Endodermal cell (in vitro differentiated cells): ENCODE measurements around the gene KIAA0513. TPM values are rescaled to one million over a fixed set of nuclear protein-coding genes. Genes with fewer than 3 reads are reported as not detected.

Source experiments
- DNase-seq: peaks from one replicate; pipeline ENCODE4 v3.0.0-alpha.2; 2017
- H3K27ac ChIP-seq: 2 replicates; pipeline ENCODE4 v1.5.1; 2013; ENCODE audit warnings: mild to moderate bottlenecking, low read depth, low read length, moderate library complexity
- H3K27me3 ChIP-seq: 2 replicates; pipeline ENCODE4 v1.6.1; 2013; ENCODE audit warnings: mild to moderate bottlenecking, low read length, moderate library complexity; ENCODE audit not compliant: insufficient read depth, control insufficient read depth, poor library complexity, severe bottlenecking
- H3K36me3 ChIP-seq: 2 replicates; pipeline ENCODE4 v1.7.0; 2013; ENCODE audit warnings: mild to moderate bottlenecking, low read length, moderate library complexity; ENCODE audit not compliant: control insufficient read depth, insufficient read depth
- H3K4me1 ChIP-seq: one replicate; pipeline ENCODE4 v1.7.0; 2013; ENCODE audit warnings: low read length; ENCODE audit not compliant: control insufficient read depth, insufficient read depth
- H3K4me3 ChIP-seq: 2 replicates; pipeline ENCODE4 v1.5.1; 2013; ENCODE audit warnings: mild to moderate bottlenecking, low read length, moderate library complexity
- H3K9ac ChIP-seq: 2 replicates; pipeline ENCODE4 v1.6.1; 2013; ENCODE audit warnings: mild to moderate bottlenecking, low read length, moderate library complexity; ENCODE audit not compliant: poor library complexity, severe bottlenecking; ENCODE audit errors: extremely low read depth
- H3K9me3 ChIP-seq: 2 replicates; pipeline ENCODE4 v1.6.1; 2013; ENCODE audit warnings: mild to moderate bottlenecking, low read length, moderate library complexity; ENCODE audit not compliant: control insufficient read depth
- H3K27ac Mint-ChIP-seq: 2 replicates; pipeline ENCODE4 v1.8.0; 2020; ENCODE audit warnings: mixed read lengths
- H3K27me3 Mint-ChIP-seq: 2 replicates; pipeline ENCODE4 v1.8.0; 2021; ENCODE audit warnings: mild to moderate bottlenecking, mixed read lengths; ENCODE audit not compliant: insufficient read depth
- H3K36me3 Mint-ChIP-seq: 2 replicates; pipeline ENCODE4 v1.8.0; 2020; ENCODE audit warnings: low read depth, mixed read lengths
- H3K4me1 Mint-ChIP-seq: 2 replicates; pipeline ENCODE4 v1.8.0; 2020; ENCODE audit warnings: mixed read lengths
- H3K4me3 Mint-ChIP-seq: 2 replicates; pipeline ENCODE4 v1.8.0; 2020; ENCODE audit warnings: mild to moderate bottlenecking, moderate library complexity, mixed read lengths
- H3K9me3 Mint-ChIP-seq: 2 replicates; pipeline ENCODE4 v1.8.0; 2020; ENCODE audit warnings: mild to moderate bottlenecking, mixed read lengths
- whole genome bisulfite sequencing, 2 experiments: methylation state at CpG; one replicate each; pipeline versions ENCODE4 v1.1.5 to v1.1.7; 2013; ENCODE audit warnings: missing lambda C conversion rate in 2 of 2, mixed read lengths in 1 of 2; ENCODE audit not compliant: insufficient coverage in 1 of 2, insufficient read length in 1 of 2; 5-methylcytosine and 5-hydroxymethylcytosine counted together
- total RNA-seq, 2 donors: library from RNA; stranded (reverse); fragmentation: NEBNext Ultra II Directional in 1 of 2; extraction: Animal tissue kit (Norgen Biotek cat#: 25700) in 1 of 2; gene quantifications; 2 replicates in 1 of 2; 3 replicates in 1 of 2; pipeline ENCODE4 v1.2.1, GENCODE V29; 2021
- TF ChIP-seq, protein P1 (sequence below): fragments of 200-600 bp; sonication (generic); conservative IDR thresholded peaks from 2 replicates; pipeline ENCODE4 v1.5.0; 2021; ENCODE audit warnings: antibody characterized with exemption, mild to moderate bottlenecking

Gene KIAA0513
- total RNA-seq, 2 donors from 2014 or later, result 9.2 to 16.0 TPM

DNA sequence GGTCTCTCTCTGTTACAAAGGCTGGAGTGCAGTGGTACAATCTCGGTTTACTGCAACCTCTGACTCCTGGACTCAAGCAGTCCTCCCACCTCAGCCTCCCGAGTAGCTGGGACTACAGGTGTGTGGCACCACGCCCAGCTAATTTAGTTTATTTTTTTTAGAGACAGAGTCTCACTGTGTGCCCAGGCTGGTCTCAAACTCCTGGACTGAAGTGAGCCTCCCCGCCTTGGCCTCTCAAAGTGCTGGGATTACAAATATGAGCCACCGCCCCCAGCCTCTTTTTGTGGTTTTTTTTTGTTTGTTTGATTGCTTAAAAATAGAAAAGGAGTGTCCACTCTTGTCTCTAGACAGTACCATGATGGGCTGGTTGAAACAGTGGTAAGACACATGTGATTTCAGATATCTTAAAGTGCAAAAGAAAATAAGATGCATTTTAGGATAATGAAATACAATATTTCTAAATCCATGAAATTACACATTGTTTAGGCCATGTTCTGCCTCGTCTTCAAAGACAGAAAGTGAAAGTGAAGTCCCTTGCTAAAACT, 27.4 kb downstream of the KIAA0513 start:
- H3K9me3 ChIP-seq, result no peaks in the 10 kb centered on the region
- Mint-ChIP-seq H3K4me3 (no peak overlapping the region), H3K4me1 (peaks cover 16% of the 10 kb centered on the region), H3K27ac (no peak overlapping the region), H3K9me3 (no peaks in the 10 kb centered on the region), H3K36me3 (no peaks in the 10 kb centered on the region), H3K27me3 (no peaks in the 10 kb centered on the region)
- no peak overlapping the region for H3K9ac ChIP-seq
- H3K4me3 ChIP-seq, result no peak overlapping the region
- H3K27ac ChIP-seq, result no peak overlapping the region
- peaks cover 9% of the 10 kb centered on the region for H3K4me1 ChIP-seq
- no peak for DNase-seq
- no peaks in the 10 kb centered on the region for H3K36me3 ChIP-seq
- no peaks in the 10 kb centered on the region for H3K27me3 ChIP-seq
- 90 to 96% methylated on average over 5 to 6 of the region's 6 CpGs for WGBS, 2 experiments
- TF ChIP-seq, protein P1, sequence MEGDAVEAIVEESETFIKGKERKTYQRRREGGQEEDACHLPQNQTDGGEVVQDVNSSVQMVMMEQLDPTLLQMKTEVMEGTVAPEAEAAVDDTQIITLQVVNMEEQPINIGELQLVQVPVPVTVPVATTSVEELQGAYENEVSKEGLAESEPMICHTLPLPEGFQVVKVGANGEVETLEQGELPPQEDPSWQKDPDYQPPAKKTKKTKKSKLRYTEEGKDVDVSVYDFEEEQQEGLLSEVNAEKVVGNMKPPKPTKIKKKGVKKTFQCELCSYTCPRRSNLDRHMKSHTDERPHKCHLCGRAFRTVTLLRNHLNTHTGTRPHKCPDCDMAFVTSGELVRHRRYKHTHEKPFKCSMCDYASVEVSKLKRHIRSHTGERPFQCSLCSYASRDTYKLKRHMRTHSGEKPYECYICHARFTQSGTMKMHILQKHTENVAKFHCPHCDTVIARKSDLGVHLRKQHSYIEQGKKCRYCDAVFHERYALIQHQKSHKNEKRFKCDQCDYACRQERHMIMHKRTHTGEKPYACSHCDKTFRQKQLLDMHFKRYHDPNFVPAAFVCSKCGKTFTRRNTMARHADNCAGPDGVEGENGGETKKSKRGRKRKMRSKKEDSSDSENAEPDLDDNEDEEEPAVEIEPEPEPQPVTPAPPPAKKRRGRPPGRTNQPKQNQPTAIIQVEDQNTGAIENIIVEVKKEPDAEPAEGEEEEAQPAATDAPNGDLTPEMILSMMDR, result no peak

DNA sequence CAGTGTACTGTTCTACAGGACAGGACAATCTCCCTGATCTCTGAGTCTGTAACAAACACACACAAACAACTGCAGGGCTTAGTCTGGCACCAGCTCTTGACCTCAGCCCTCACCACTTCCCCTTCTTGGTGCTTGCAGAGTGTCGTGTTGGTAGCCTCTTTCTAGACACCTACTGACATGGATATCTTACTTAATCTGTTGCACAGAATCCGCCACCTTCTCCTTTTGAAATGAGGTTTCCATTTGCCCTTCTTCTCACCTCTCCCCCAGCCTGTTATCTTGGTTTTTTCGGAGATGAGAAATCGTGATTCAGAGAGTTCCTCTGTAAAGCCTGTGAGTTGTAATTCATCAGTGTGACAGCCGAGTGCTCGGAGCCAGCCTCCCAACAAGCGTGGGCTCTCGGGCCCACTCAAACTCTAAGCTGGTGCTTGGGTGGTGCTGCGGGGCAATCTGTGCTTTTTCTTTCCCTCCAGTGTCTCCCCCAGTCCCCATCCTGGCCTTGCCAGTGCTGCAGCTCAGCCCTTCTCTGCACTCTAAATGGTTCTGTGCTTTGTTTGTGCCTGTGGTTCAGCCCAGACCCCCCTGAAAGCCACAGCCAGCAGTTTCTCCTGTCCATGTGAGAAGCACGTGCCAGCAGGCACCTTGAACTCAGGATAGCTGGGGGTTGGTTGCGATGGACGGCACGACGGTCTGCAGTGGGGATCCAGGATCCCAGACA, 28.1 kb downstream of the KIAA0513 start:
- Mint-ChIP-seq H3K9me3 (no peaks in the 10 kb centered on the region), H3K36me3 (no peaks in the 10 kb centered on the region), H3K27ac (peak overlapping the region; percentile 22), H3K27me3 (no peaks in the 10 kb centered on the region), H3K4me3 (no peak overlapping the region), H3K4me1 (peaks cover 13% of the 10 kb centered on the region)
- no peaks in the 10 kb centered on the region for H3K27me3 ChIP-seq
- no peaks in the 10 kb centered on the region for H3K36me3 ChIP-seq
- WGBS, 2 experiments, result 86 to 88% methylated on average over 13 to 14 of the region's 14 CpGs
- H3K4me3 ChIP-seq, result no peak overlapping the region
- no peak overlapping the region for H3K9ac ChIP-seq
- H3K9me3 ChIP-seq, result no peaks in the 10 kb centered on the region
- no peak for DNase-seq
- H3K27ac ChIP-seq, result no peak overlapping the region
- TF ChIP-seq, protein P1, result no peak
- H3K4me1 ChIP-seq, result peaks cover 9% of the 10 kb centered on the region

DNA sequence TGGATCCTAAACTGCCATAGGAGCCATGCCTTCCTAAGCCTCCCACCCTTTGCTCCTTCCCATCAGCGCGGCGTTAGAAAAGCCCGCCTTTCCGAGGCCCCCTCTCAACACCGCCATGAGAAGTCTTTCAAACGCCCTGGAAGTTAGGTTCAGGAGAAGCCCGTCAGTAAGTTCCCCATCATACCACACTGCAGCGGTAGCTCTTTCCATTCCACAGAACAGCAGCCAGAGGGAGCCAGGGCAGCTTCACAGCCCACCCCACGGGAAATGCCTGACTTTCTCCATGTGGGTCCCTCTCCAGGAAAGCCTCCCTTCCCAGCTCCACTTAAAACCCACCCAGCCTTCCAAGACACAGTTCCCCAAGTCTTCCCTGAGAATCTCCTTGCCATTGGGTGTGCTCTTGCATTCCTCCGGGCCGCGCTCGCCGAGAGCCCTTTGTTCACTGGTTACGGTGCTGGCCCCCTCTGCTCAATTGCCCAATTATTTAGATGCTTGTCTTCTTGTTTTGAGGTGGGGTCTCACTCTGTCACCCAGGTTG, 28.7 kb downstream of the KIAA0513 start:
- no peak overlapping the region for H3K4me3 ChIP-seq
- H3K4me1 ChIP-seq, result peaks cover 9% of the 10 kb centered on the region
- H3K27me3 ChIP-seq, result no peaks in the 10 kb centered on the region
- Mint-ChIP-seq H3K4me1 (peaks cover 12% of the 10 kb centered on the region), H3K9me3 (no peaks in the 10 kb centered on the region), H3K4me3 (no peak overlapping the region), H3K27ac (peak overlapping the region; percentile 22), H3K36me3 (no peaks in the 10 kb centered on the region), H3K27me3 (no peaks in the 10 kb centered on the region)
- H3K27ac ChIP-seq, result no peak overlapping the region
- 75 to 82% methylated on average over 11 to 16 of the region's 16 CpGs for WGBS, 2 experiments
- DNase-seq, result peak; percentile 76
- TF ChIP-seq, protein P1, result peak; percentile 64
- H3K9ac ChIP-seq, result no peak overlapping the region
- no peaks in the 10 kb centered on the region for H3K36me3 ChIP-seq
- H3K9me3 ChIP-seq, result no peaks in the 10 kb centered on the region
